PC-3 (cell line): ENCODE data around the gene FCHO2. TPM values are rescaled to one million over a fixed set of nuclear protein-coding genes. Genes with fewer than 3 reads are reported as not detected.

ENCODE experiments used
- ATAC-seq: fragments of 200-7000 bp; cut with Tn5 transposase; 2 replicates; pipeline ENCODE4 v1.9.1; 2020; ENCODE audit warnings: mild to moderate bottlenecking, moderate library complexity
- BruUV-seq: library from RNA; stranded (reverse); fragments of 400-500 nt; replicated peaks from 2 replicates; lab custom pipeline; 2021; lab: Mats Ljungman, UMichigan
- CTCF ChIA-PET: fragments of 300-600 bp; sonication (Branson Sonifier 250); formaldehyde crosslinking; loops from one replicate; lab custom pipeline; 2022; ENCODE audit warnings: antibody characterized with exemption; lab: Charles Lee
- POLR2A ChIA-PET: fragments of 300-600 bp; sonication (Branson Sonifier 250); formaldehyde crosslinking; loops from one replicate; lab custom pipeline; 2022; ENCODE audit warnings: antibody characterized with exemption; ENCODE audit not compliant: unreplicated experiment; lab: Charles Lee
- DNase-seq: peaks from one replicate; pipeline ENCODE4 v3.0.0-alpha.2; 2015
- H2AFZ ChIP-seq: fragments of 300-600 bp; sonication (generic); 2 replicates; pipeline ENCODE4 v1.6.0; 2016; ENCODE audit warnings: antibody characterized with exemption, low read length
- H3F3A ChIP-seq: fragments of 300-600 bp; sonication (generic); one replicate; pipeline ENCODE4 v1.6.0; 2017; ENCODE audit warnings: antibody characterized with exemption, low read length, control low read depth, mild to moderate bottlenecking; ENCODE audit not compliant: unreplicated experiment
- H3K27ac ChIP-seq: fragments of 300-600 bp; sonication (generic); 2 replicates; pipeline ENCODE4 v1.5.1; 2016; ENCODE audit warnings: mild to moderate bottlenecking, low read length
- H3K27me3 ChIP-seq: fragments of 300-600 bp; sonication (generic); 2 replicates; pipeline ENCODE4 v1.6.1; 2016; ENCODE audit warnings: low read length, mixed read lengths
- H3K36me3 ChIP-seq: fragments of 300-600 bp; sonication (generic); 2 replicates; pipeline ENCODE4 v1.6.1; 2016; ENCODE audit warnings: low read depth, mixed run types, low read length, mixed read lengths
- H3K4me1 ChIP-seq: fragments of 300-600 bp; sonication (generic); 2 replicates; pipeline ENCODE4 v1.5.1; 2016; ENCODE audit warnings: low read length; ENCODE audit not compliant: insufficient read depth
- H3K4me2 ChIP-seq: fragments of 300-600 bp; sonication (generic); 2 replicates; pipeline ENCODE4 v1.6.0; 2016; ENCODE audit warnings: low read length
- H3K4me3 ChIP-seq: fragments of 300-600 bp; sonication (generic); 2 replicates; pipeline ENCODE4 v1.5.1; 2016; ENCODE audit warnings: mild to moderate bottlenecking, low read length, mixed read lengths
- H3K79me2 ChIP-seq: fragments of 300-600 bp; sonication (generic); 2 replicates; pipeline ENCODE4 v1.6.1; 2017; ENCODE audit warnings: low read length, mixed read lengths
- H3K9ac ChIP-seq: fragments of 300-600 bp; sonication (generic); 2 replicates; pipeline ENCODE4 v1.6.0; 2016; ENCODE audit warnings: mild to moderate bottlenecking, low read length
- H3K9me2 ChIP-seq: fragments of 300-600 bp; sonication (generic); replicated peaks from 2 replicates; pipeline ENCODE4 v1.6.1; 2016; ENCODE audit warnings: mixed run types, low read length, mixed read lengths
- H3K9me3 ChIP-seq: fragments of 300-600 bp; sonication (generic); 2 replicates; pipeline ENCODE4 v1.6.1; 2016; ENCODE audit warnings: low read length, mixed read lengths
- H4K20me1 ChIP-seq: fragments of 300-600 bp; sonication (generic); 2 replicates; pipeline ENCODE4 v1.6.1; 2016; ENCODE audit warnings: low read length, mixed read lengths
- CTCF ChIP-seq: fragments of 300-600 bp; sonication (generic); conservative IDR thresholded peaks from 2 replicates; pipeline ENCODE4 v1.5.1; 2017; ENCODE audit warnings: antibody characterized with exemption, low read depth, mild to moderate bottlenecking, low read length
- EZH2 ChIP-seq: fragments of 300-600 bp; sonication (generic); IDR thresholded peaks from one replicate; pipeline ENCODE4 v1.6.1; 2017; ENCODE audit warnings: antibody characterized with exemption, mild to moderate bottlenecking, low read length; ENCODE audit not compliant: unreplicated experiment
- EZH2phosphoT487 ChIP-seq: fragments of 300-600 bp; sonication (generic); IDR thresholded peaks from 2 replicates; pipeline ENCODE4 v1.6.1; 2018; ENCODE audit warnings: mild to moderate bottlenecking, antibody characterized with exemption, low read length, borderline replicate concordance
- intact Hi-C: fragments of 100-400 bp; cut with micrococcal nuclease; formaldehyde crosslinking; loops from 2 replicates; pipeline ENCODE4 v1.9.0; 2023
- total RNA-seq: library from RNA; depleted of rRNA; stranded (reverse); fragments of >200 nt; gene quantifications from 2 replicates; pipeline ENCODE4 v1.2.3, GENCODE V29; 2014

The FCHO2 gene
- total RNA-seq, 1 experiment from 2014 or later, result 5.9 TPM

- H3K4me1 ChIP-seq, result peaks cover 11% of the 10 kb centered on the region
- no peaks in the 10 kb centered on the region for H3K36me3 ChIP-seq
- no peak overlapping the region for H3K27ac ChIP-seq
- no peaks in the 10 kb centered on the region for H3K27me3 ChIP-seq
- no peak overlapping the region for H3K4me2 ChIP-seq
- no peak for TF ChIP-seq EZH2
- no peak for TF ChIP-seq EZH2phosphoT487
- TF ChIP-seq CTCF, result no peak
- DNase-seq (no peak), ATAC-seq (no peak)
- POLR2A ChIA-PET, result no interaction called here
- H4K20me1 ChIP-seq, result no peaks in the 10 kb centered on the region
- H2AFZ ChIP-seq, result no peak overlapping the region
- no TSS peak for BruUV-seq
- H3K9me2 ChIP-seq, result no peaks in the 10 kb centered on the region
- H3K79me2 ChIP-seq, result no peaks in the 10 kb centered on the region
- no peaks in the 10 kb centered on the region for H3K9me3 ChIP-seq
- no peaks in the 10 kb centered on the region for H3F3A ChIP-seq
- intact Hi-C loops, result no loop called here
- H3K9ac ChIP-seq, result no peak overlapping the region
- no peak overlapping the region for H3K4me3 ChIP-seq
- CTCF ChIA-PET, result no interaction called here
Measured at GRCh38 chr5:73097740-73098139, 141.9 kb downstream of the FCHO2 start.

DNA sequence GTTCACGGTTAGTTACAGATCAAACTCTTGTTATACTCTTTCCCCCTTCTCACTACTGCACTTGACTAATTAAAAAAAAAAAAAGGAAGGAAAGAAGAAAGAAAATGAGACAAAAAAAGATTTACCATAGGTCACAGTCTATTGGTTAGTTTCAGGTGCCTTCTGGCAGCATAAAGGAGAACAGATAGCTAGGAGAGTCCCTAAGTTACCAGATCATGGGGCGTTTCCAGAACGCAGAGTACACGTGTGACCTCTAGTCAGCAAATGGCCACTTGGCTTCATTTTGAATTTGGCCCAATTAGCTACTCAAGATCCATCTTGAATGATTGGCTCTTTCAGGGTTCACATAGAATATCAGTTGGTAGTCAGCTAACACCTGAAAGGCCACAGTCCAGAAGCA is 144.3 kb downstream of the FCHO2 start:
- H2AFZ ChIP-seq, result no peak overlapping the region
- H3F3A ChIP-seq, result no peaks in the 10 kb centered on the region
- no TSS peak for BruUV-seq
- H3K36me3 ChIP-seq, result no peaks in the 10 kb centered on the region
- no peak overlapping the region for H3K27ac ChIP-seq
- no peak overlapping the region for H3K4me3 ChIP-seq
- ATAC-seq, result no peak
- H3K9me2 ChIP-seq, result no peaks in the 10 kb centered on the region
- TF ChIP-seq EZH2phosphoT487, result no peak
- TF ChIP-seq EZH2, result no peak
- no peak for TF ChIP-seq CTCF
- H3K9ac ChIP-seq, result no peak overlapping the region
- intact Hi-C loops, result no loop called here
- H3K27me3 ChIP-seq, result no peaks in the 10 kb centered on the region
- H3K9me3 ChIP-seq, result no peaks in the 10 kb centered on the region
- H3K79me2 ChIP-seq, result no peaks in the 10 kb centered on the region
- H4K20me1 ChIP-seq, result no peaks in the 10 kb centered on the region
- no peak for DNase-seq
- ChIA-PET POLR2A (no interaction called here), CTCF (interaction anchor here (0.7 kb wide), 1 partner anchor 84 kb away, joined by 3 read pairs; no protein-coding TSS in a partner anchor)
- H3K4me1 ChIP-seq, result no peaks in the 10 kb centered on the region
- no peak overlapping the region for H3K4me2 ChIP-seq

DNA sequence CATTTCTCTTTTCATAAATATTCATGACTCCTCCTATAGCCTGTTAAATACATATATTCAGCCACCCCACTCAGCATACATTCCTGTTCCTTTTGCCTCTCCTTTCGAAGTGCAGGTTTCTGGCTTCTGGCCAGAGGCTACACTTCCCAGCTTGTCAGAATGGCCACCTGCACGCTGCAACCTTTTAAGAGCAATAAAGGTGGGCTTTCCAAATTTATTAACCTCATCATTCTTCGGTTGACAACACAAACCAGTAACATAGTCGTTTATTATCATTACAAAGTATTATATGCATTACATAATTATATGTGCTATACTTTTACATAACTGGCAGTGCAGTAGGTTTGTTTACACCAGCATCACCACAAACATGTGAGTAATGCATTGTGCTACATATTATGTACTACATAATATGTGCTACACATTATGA is 148.0 kb downstream of the FCHO2 start:
- H3K36me3 ChIP-seq, result no peaks in the 10 kb centered on the region
- ATAC-seq (no peak), DNase-seq (no peak)
- no peak overlapping the region for H3K4me3 ChIP-seq
- ChIA-PET CTCF (no interaction called here), POLR2A (no interaction called here)
- H3K4me1 ChIP-seq, result no peaks in the 10 kb centered on the region
- H3K9me2 ChIP-seq, result no peaks in the 10 kb centered on the region
- no peaks in the 10 kb centered on the region for H4K20me1 ChIP-seq
- H2AFZ ChIP-seq, result no peak overlapping the region
- TF ChIP-seq CTCF, result no peak
- no TSS peak for BruUV-seq
- H3K27me3 ChIP-seq, result no peaks in the 10 kb centered on the region
- intact Hi-C loops, result no loop called here
- H3K79me2 ChIP-seq, result no peaks in the 10 kb centered on the region
- H3F3A ChIP-seq, result no peaks in the 10 kb centered on the region
- no peak overlapping the region for H3K27ac ChIP-seq
- no peak overlapping the region for H3K9ac ChIP-seq
- H3K9me3 ChIP-seq, result no peaks in the 10 kb centered on the region
- H3K4me2 ChIP-seq, result no peak overlapping the region
